ENCODE data around the gene RASSF8. TPM values are rescaled to one million over a fixed set of nuclear protein-coding genes. Genes with fewer than 3 reads are reported as not detected.

RASSF8 gene
- total and polyA plus RNA-seq, 2 of the 8 experiments (the other 6 are each of a cell fraction or from before 2014, with no cell fraction given): 6.4 to 46.7 TPM

DNA sequence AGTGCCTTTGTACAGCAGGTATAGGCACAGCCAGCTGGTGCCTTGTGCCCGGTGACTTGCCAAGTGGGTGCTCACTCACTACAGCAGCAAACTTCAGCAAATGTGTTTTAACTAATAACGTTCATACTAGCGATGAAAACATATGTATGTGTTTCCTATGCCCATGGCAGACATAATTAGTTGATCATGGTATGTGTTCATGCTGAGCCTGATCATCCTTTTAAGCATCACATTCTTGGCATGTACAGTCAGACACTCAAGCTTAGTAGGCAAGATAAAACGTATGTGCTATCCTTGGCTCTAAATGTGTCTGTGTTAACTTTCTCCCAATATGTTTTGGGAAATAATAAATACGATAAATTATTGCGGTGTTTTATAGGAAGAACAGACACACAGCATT is 55.6 kb downstream of the RASSF8 start (continued):
- TF ChIP-seq, protein P1, sequence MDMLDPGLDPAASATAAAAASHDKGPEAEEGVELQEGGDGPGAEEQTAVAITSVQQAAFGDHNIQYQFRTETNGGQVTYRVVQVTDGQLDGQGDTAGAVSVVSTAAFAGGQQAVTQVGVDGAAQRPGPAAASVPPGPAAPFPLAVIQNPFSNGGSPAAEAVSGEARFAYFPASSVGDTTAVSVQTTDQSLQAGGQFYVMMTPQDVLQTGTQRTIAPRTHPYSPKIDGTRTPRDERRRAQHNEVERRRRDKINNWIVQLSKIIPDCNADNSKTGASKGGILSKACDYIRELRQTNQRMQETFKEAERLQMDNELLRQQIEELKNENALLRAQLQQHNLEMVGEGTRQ (IDR thresholded peaks at IDR 0.05; ENCODE audit: low read length): no peak
- TF ChIP-seq HDAC2 (IDR thresholded peaks at IDR 0.05; ENCODE audit: borderline replicate concordance in 1 of 2, low read depth in 2 of 2, low read length in 2 of 2) (no peak), SP4 (IDR thresholded peaks at IDR 0.05; ENCODE audit: low read length) (no peak), RBBP5 (IDR thresholded peaks at IDR 0.05; ENCODE audit: borderline replicate concordance, low read depth, low read length) (no peak)
